Activated CD8-positive, alpha-beta T cell treated with anti-CD3 and anti-CD28 coated beads for 36 hours (primary cell): Measurements from ENCODE around the gene PDPN. TPM values are rescaled to one million over a fixed set of nuclear protein-coding genes. Genes with fewer than 3 reads are reported as not detected.

ENCODE experiments used
- ATAC-seq: fragments of 200-7000 bp; cut with Tn5 transposase; one replicate; pipeline ENCODE4 v1.10.0; 2021; ENCODE audit warnings: mild to moderate bottlenecking, moderate library complexity
- CTCF ChIA-PET: fragments of 350-600 bp; sonication (Branson Sonifier 250); formaldehyde crosslinking; loops from one replicate; lab custom pipeline; 2021; ENCODE audit warnings: antibody characterized with exemption; lab: Charles Lee
- POLR2A ChIA-PET: fragments of 350-600 bp; sonication (Branson Sonifier 250); formaldehyde crosslinking; loops from one replicate; lab custom pipeline; 2021; ENCODE audit warnings: antibody characterized with exemption; lab: Charles Lee
- DNase-seq: peaks from one replicate; pipeline ENCODE4 v3.0.0-alpha.2; 2020
- H3K27ac Mint-ChIP-seq: one replicate; pipeline ENCODE4 v1.8.0; 2021; ENCODE audit warnings: mild to moderate bottlenecking, mixed read lengths
- H3K27me3 Mint-ChIP-seq: one replicate; pipeline ENCODE4 v1.8.0; 2021; ENCODE audit warnings: mixed read lengths
- H3K36me3 Mint-ChIP-seq: one replicate; pipeline ENCODE4 v1.8.0; 2021; ENCODE audit warnings: low read depth, mixed read lengths
- H3K4me1 Mint-ChIP-seq: one replicate; pipeline ENCODE4 v1.8.0; 2021; ENCODE audit warnings: low read depth, mixed read lengths
- H3K4me3 Mint-ChIP-seq: one replicate; pipeline ENCODE4 v1.8.0; 2021; ENCODE audit warnings: mild to moderate bottlenecking, moderate library complexity, mixed read lengths
- H3K9me3 Mint-ChIP-seq: one replicate; pipeline ENCODE4 v1.8.0; 2021; ENCODE audit warnings: mixed read lengths
- CTCF ChIP-seq: fragments of 200-600 bp; IDR thresholded peaks from one replicate; pipeline ENCODE4 v1.8.0; 2022; ENCODE audit warnings: antibody characterized with exemption, mild to moderate bottlenecking
- intact Hi-C: fragments of 100-400 bp; cut with micrococcal nuclease; formaldehyde crosslinking; loops from one replicate; pipeline ENCODE4 v1.10.0; 2022
- total RNA-seq, 2 experiments: library from RNA; stranded (reverse); gene quantifications; one replicate each; pipeline ENCODE4 v1.2.3, GENCODE V29; 2021

Gene PDPN
- total RNA-seq, 2 experiments from 2014 or later, result not detected

- POLR2A ChIA-PET, result no interaction called here
- H3K27ac Mint-ChIP-seq, result no peak overlapping the region
- no peaks in the 10 kb centered on the region for H3K36me3 Mint-ChIP-seq
- DNase-seq, result no peak
- ATAC-seq, result no peak
- intact Hi-C loops, result no loop called here
- CTCF ChIA-PET, result no interaction called here
- peaks cover 9% of the 10 kb centered on the region for H3K27me3 Mint-ChIP-seq
- no peaks in the 10 kb centered on the region for H3K4me1 Mint-ChIP-seq
- H3K9me3 Mint-ChIP-seq, result no peaks in the 10 kb centered on the region
- H3K4me3 Mint-ChIP-seq, result no peak overlapping the region
- no peak for TF ChIP-seq CTCF
Measured at GRCh38 chr1:13618483-13618882, 34.9 kb downstream of the PDPN start.

GRCh38 chr1:13619909-13620308, 36.3 kb downstream of the PDPN start:
- H3K4me3 Mint-ChIP-seq, result no peak overlapping the region
- TF ChIP-seq CTCF, result no peak
- H3K4me1 Mint-ChIP-seq, result no peaks in the 10 kb centered on the region
- H3K27ac Mint-ChIP-seq, result no peak overlapping the region
- peaks cover 6% of the 10 kb centered on the region for H3K27me3 Mint-ChIP-seq
- intact Hi-C loops, result no loop called here
- ChIA-PET POLR2A (no interaction called here), CTCF (no interaction called here)
- H3K9me3 Mint-ChIP-seq, result no peaks in the 10 kb centered on the region
- DNase-seq (no peak), ATAC-seq (no peak)
- H3K36me3 Mint-ChIP-seq, result no peaks in the 10 kb centered on the region

- H3K27ac Mint-ChIP-seq, result no peak overlapping the region
- ChIA-PET CTCF (no interaction called here), POLR2A (no interaction called here)
- no peaks in the 10 kb centered on the region for H3K9me3 Mint-ChIP-seq
- TF ChIP-seq CTCF, result no peak
- H3K4me1 Mint-ChIP-seq, result no peaks in the 10 kb centered on the region
- H3K36me3 Mint-ChIP-seq, result no peaks in the 10 kb centered on the region
- H3K4me3 Mint-ChIP-seq, result no peak overlapping the region
- DNase-seq (no peak), ATAC-seq (no peak)
- peaks cover 3% of the 10 kb centered on the region for H3K27me3 Mint-ChIP-seq
- intact Hi-C loops, result no loop called here
Measured at GRCh38 chr1:13620825-13621224, 37.2 kb downstream of the PDPN start.

- ChIA-PET CTCF (no interaction called here), POLR2A (no interaction called here)
- intact Hi-C loops, result no loop called here
- ATAC-seq (no peak), DNase-seq (no peak)
- Mint-ChIP-seq H3K27ac (no peak overlapping the region), H3K4me1 (no peaks in the 10 kb centered on the region), H3K36me3 (no peaks in the 10 kb centered on the region), H3K4me3 (no peak overlapping the region), H3K9me3 (no peaks in the 10 kb centered on the region), H3K27me3 (peaks cover 3% of the 10 kb centered on the region)
- no peak for TF ChIP-seq CTCF
Measured at GRCh38 chr1:13622446-13622845, 38.8 kb downstream of the PDPN start.

- no peak overlapping the region for H3K27ac Mint-ChIP-seq
- no peak overlapping the region for H3K4me3 Mint-ChIP-seq
- POLR2A ChIA-PET, result no interaction called here
Measured at GRCh38 chr1:13623021-13623637, 39.5 kb downstream of the PDPN start.

More at GRCh38 chr1:13623021-13623637, 39.5 kb downstream of the PDPN start:
- ATAC-seq (no peak), DNase-seq (no peak)
- Mint-ChIP-seq H3K4me1 (no peaks in the 10 kb centered on the region), H3K9me3 (no peaks in the 10 kb centered on the region), H3K27me3 (peaks cover 1% of the 10 kb centered on the region), H3K36me3 (no peaks in the 10 kb centered on the region)
- CTCF ChIA-PET, result no interaction called here
- TF ChIP-seq CTCF, result no peak
- intact Hi-C loops, result no loop called here
